ELR (cell line): ENCODE data around the gene MAPRE2.

ENCODE experiments used
- DNase-seq: peaks from one replicate; pipeline ENCODE4 v3.0.0-alpha.2; 2015; ENCODE audit warnings: low read depth

MAPRE2 gene

DNA sequence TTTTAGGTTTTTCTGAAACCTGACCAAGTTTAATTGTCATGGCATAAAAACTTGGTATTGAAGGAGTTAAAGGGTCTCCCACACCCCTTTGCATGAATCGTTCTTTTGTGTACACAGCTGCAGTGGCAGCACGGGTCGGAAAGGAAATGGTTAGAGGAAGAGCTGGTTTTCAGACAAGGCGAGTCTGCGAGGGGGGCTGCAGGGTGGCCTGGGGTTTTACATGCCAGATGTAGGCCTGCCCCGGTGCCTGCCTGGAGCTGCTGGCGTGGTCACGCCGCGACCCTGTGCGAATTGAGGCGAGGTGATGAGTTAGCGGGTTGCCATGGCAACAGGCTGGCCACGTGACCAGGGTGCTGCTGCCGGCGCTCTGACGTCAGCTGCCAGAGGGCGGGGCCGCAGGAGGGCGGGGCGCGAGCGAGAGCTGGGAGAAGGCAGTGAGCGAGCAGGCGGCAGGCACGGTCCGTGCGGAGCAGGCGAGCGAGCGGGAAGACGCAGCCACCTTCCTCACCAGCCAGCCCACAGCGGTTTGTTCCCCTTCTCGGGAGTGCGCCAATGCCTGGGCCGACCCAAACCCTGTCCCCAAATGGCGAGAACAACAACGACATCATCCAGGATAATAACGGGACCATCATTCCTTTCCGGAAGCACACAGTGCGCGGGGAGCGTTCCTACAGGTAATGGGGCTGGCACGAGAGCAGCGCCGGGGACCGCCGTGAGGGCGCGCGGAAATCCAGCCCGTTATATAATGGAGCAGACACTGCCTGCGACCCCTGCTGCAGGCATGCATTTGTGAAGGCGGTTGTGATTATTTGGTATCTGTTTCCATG, at the start of gene MAPRE2:
TSS of gene MAPRE2 (plus strand) at position 426 of the 827 bp plus-strand sequence. CDS start at position 553, 127 bp downstream.
- DNase-seq, result peak; percentile 97

DNA sequence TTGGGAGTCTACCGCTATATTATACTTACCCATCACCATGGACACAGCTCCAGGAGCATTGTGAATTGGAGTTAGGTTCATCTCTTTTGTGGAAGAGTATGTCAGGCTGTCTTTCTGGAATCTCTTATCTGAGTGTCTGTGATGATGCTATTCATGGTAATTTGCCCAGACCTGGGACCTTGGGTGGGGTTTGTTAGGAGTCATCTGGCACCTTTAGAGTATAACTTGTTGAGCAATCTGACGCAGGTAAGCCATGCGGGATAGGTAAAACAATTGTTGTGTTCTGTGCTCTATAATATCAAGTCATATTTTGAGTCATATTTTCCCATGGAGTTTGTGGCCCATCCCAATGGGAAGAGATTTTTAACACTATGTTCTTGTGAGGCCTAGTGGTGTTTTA, 49.7 kb upstream of the MAPRE2 start:
- no peak for DNase-seq

DNA sequence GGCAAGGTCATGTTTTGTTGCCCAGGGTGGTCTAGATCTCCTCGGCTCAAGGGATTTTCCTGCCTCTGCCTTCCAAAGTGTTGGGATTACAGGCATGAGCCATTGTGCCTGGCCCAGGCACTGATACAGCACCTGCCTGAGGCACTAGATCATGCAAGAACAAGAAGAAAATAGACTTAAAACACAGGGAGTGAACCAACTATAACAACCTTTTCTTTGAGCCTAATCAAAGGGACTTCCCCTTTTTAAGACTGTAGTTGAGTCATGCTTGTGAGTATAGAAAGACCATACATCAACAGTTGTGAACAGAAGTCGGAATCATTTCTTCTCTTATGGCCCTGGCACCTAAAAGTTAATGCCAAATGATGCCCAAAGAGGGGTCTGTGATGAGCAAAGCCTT, 47.9 kb upstream of the MAPRE2 start:
- no peak for DNase-seq

DNA sequence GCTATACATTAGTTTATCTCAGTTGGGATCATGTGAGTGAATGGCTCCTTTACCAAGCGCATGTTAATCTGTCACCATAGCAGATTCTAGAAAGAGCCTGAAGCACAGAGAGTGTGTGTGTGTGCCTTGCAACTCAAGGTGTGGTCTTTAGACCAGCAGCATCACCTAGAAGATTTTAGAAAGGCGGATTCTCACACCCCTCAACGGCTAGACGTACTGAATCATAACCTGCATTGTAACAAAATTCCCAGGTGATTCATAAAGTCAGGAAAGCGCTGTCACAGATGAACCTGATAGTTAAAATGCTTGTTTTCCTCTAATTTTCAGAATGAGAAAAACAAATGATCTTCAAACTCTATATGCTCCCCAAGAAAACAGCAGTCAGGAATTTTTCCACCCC, 45.5 kb upstream of the MAPRE2 start:
- no peak for DNase-seq

DNA sequence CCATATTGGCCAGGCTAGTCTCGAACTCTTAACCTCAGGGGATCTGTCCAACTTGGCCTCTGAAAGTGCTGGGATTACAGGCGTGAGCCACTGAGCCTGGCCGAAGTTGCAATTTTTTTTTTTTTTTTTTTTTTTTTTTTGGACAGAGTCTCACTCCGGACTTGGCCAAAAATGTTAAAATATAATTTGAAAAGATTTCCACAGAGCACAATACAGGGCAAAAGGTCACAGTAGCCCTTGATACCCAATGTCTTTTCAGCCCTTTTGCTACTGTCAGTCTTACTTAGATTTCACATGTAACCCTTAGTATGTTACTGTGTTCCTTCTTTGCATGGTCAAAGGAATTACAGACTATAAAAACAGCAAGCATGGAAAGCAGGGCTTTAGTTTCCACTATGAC, 42.6 kb upstream of the MAPRE2 start:
- no peak for DNase-seq

DNA sequence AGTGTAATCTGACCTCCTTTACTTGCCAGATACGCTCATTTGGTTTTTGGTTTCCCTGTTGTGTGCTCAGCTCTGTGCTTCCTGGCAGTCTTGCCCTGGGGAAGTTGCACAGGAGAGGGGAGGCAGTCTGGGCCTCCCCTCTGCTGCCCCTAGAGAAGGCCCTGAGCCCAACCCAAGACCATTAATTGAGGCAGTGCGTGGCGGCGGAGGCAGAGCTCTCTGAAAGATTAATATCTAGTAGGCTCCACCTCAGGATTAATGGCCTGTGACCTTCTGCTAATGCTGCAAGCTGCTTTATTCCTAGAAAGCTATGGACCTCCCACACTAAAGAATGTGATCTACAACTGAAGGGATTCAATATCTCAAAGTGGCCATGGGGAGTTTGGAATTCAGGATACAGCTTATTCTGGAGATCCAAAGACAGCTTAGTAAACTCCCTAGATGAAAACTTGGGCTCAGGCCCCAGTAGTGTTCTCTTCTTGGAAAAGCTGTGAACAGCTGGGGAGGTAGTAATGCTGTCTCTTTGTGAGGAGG, 41.4 kb upstream of the MAPRE2 start:
- no peak for DNase-seq

DNA sequence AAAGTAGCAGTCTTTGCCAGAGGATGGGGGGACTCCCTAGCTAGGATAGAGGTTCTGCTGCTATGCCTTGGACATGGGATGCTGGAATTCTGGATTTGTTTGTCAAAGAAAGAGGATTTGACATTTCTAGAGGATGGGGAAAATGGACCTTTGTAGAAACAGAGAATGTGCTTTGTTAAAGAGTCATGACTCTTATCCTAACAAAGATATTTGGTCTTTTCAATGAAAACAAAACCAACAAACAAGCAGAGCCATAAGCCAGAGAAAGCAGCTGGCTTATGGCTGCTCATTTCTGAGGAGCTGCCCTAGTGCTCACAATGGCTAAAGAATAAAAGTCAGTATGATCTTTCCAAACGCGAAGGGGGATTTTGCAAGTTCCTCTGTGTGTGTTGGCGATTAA, 40.8 kb upstream of the MAPRE2 start:
- no peak for DNase-seq

DNA sequence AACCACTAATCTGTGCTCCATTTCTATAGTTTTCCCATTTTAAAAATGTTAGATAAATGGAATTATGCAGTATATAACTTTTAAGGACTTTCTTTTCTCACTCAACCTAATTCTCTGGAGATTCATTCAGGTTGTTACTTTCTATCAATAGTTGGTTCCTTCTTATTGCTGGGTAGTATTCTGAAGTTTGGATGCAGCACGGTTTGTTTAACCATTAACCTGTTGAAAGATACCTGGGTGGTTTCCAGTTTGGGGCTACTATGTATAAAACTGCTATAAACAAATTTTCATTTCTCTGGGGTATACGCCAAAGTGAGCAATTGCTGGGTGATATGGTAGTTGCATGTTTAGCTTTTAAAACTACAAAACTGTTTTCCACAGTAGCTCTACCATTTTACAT, 39.1 kb upstream of the MAPRE2 start:
- DNase-seq, result no peak

DNA sequence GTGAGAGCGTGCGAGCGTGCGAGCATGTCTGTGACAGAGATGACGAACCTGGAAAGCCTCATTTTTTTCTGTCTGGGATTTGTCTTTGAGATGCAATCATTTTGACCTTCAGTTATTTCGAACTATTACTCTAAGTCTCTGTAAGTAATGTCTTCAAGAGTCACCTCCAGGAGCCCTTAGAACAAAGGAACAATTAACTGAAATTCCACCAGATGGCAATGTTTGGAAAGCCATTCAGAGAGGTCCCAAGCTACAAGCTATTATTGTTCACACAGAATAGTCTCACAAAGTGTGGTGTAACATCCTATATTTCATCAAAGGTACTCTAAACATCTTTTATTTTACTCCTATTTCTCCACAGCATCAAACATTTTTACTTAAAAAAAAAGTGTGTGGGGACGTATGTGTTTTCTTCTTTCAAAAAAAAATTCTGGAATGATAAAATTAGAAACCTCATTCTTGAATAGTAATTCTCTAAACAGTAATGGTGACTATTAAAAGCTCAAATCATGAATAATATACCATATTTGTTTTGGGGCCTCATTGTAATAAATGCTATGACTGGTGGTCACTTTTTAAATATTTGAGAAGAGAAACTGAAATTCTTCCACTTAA, 35.1 kb upstream of the MAPRE2 start:
- peak; percentile 75 for DNase-seq

DNA sequence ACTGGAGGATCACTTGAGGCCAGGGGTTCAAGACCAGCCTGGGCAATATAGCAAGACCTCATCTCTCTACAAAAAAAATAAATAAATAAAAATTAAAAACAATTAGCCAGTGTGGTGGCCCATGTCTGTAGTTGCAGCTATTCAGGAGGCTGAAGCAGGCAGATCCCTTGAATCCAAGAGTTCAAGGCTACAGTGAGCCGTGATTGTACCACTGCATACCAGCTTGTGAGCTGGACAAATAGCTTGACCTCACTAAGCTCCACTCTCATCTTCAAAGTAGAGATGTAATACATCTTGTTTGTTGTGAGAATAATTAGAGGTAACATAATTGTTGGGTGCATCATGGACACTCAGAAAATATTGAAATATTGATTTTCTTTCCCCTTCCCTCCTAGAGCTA, 31.1 kb upstream of the MAPRE2 start:
- no peak for DNase-seq

DNA sequence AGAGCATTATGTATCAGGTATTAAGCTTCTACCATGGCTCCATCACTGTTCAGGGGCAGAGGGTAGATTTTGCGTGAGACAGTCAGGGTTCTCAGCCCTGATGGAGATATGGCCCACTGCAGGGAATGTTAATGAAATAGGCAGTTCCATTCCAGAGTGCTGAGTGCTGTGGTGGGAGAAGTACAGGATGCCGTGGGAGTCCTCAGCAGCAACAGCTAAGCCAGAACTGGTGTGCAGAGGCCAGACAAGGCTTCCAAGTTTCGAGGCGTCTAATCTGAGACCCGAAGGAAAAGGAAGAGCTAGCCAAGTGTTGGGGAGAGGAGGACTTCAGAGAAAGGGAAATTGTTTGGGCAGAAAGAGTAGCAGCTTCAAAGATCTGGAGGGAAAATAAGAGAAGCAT, 30.2 kb upstream of the MAPRE2 start:
- no peak for DNase-seq

DNA sequence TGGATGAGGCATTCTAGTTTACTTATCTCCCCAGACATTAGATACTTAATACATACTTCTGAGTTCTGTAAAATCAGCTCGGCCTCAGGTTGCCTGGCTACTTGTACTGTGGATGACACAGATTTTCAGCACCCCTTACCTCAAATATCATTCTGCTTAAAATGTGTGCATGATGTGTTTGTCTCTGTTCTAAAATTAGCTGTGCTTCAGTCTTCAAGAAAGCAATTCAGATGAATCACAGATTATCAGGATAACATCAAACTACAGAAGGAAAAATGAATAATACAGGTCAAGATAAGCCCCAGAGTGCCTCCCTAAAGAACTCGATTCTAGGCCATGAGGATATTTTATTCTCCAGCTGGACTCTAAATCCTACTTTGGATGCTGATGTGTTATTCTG, 21.3 kb upstream of the MAPRE2 start:
- peak; percentile 24 for DNase-seq

DNA sequence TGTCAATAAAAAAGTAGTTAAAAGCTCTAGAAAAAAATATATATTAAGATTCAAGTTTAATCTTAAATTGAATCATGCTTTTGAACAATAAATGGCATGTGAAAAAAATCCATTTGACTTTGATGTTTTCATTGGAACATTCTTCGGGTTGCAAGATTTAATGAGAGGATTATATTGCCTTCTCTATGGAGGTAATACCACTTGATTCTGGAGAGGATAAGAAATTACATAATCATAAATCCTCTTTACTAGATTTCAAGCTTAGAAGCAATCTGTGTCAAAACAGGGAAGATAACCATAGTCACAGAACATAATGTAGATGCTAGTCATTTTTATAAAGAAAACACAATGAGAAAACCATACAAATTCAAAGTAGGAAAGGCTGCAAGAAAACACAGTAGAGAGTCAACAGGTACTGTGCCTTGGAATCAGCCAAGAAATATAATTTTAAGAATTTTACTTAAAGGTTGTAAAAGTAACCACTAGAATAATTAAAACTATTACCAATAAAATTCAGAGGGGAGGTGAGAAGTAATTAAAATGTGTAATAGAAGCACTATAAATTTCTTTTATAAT, 18.7 kb upstream of the MAPRE2 start:
- no peak for DNase-seq

DNA sequence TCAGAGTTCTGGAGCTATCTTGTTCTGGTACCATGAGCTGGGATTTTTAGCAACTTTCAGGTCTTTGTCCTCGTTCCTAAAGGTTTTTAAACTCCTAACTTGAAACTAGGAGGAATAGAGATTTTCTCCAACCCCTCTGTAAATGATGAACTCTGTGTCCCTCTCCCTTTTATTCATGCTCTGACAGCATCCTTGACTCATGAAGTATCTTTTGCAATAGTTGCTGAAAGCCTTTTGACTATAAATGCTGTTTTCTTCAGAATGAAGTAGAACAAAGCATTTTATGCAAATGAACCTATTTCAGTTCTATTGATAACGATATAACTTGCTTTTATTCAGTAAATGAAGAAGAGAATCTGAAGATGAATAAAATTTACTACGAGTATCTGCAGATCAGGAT, 17.0 kb upstream of the MAPRE2 start:
- no peak for DNase-seq

DNA sequence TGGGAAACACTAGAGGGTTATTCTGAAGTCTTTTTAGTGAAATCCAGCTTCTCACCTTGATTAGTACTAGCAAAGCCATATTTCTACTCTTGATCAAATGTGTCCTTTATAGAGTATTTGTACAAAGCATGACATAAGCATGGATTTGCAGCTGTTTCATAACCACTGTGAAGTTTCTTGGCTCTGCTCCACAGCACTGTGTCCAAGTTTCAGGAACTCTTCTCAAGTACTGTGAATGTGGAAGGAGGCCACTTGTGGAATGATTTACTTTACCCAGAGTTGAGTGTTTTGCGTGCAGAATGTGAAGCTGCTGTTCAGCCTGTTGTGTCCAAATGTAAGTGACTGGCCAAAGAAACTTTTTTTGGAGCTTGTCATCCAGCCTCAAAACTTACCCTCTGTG, 16.2 kb upstream of the MAPRE2 start:
- no peak for DNase-seq

DNA sequence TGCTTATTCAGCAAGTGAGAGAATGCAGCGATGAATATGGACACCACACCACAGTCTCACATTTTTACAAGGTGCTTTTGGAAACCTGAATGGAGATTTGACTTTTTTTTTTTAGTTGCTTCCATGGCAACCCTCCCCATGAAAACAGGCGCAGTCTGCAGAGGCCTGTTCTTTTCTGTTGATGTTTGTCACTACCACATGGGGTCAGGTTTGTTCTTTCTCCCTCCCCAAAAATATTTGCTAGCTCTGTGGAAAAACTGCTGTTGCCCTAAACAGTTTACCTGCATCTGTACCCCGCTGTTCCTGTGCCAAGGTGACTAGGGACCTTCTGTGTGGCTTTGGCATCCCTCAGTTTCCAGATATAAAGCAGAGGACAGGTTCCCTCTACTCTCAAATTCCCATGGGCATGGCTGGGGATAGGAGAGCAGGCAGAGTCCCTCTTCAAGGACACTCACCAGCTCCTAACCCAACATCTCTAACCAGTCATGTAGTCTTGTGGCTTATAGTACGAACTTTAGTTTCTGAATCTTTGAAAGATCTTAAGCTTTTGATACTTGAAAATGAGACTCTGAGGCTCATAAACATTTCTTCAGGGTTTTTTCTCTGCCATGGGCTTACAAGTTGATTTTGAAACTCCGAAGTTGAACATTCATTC, 14.7 kb upstream of the MAPRE2 start:
- DNase-seq, result no peak

DNA sequence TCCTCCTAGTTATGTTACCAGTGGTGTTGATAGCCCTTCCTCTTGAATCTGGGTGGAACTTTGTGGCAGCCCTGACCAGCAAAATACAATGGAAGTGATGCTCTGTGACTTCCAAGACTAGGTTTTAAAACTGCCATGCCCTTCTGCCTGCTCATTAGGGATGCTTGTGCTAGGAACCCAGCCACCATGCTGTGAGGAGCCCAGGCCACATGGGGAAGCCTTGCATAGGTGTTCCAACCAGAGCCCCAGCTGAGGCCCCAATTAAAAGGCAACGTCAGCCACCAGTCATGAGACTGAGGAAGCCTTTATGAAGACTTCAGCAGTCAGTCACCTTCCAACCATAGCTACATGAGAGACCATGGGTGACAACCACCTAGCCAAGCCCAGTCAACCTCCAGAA, 14.0 kb upstream of the MAPRE2 start:
- no peak for DNase-seq

DNA sequence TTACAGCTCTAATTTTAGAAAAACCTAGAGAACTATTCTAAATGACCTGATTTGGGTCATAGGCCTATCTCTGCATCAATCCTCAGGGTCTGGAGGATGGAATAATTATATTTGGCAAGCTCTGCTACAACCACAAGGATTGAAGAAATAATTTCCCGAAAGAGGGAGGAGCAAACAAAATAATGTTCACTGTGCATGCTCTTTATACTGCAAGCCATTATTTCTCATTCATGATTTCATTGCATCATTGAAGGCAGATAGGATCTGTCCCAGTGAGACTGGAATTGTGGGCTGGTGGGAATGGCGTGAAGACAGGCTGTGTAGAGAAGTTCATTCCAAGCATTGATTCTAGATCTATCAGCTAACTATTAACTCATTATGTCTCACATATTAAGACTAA, 12.7 kb upstream of the MAPRE2 start:
- DNase-seq, result no peak

DNA sequence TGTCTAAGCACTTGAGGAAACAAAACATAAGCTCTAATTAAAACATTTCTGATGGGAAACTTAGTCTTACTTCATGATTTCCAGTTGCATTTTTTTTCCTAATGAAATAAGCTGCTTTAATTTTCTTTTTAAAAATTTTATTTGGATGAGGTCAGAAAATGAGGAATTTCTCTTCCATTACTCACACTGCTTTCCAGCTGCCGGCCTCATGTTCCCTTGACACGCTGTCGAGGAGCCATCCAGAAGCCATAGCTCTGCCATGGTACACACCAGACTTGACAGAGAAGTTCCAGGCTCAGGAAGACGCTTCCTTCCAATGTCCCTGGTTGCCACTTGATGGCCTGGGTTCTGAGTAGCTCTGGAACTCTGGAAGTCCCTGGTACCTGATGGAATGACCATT, 12.1 kb upstream of the MAPRE2 start:
- DNase-seq, result peak; percentile 83

DNA sequence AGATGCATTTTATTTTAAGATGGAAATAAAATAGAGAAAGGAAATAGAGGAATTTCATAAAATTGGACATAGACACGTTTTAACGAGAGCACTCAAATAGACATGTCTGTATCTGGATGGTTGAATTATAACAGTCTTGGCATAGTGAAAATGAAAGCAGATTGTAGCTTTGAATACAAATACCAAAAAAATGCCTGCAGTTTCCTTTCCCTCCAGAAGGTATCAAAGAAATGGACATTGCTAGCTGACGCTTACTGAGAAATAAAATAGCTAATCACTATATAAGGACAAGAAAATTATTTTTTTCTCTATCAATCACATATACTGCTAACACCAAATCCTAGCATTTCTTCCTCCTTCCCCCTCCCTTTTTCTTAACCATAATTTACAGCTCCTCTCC, 11.4 kb upstream of the MAPRE2 start:
- peak; percentile 44 for DNase-seq

DNA sequence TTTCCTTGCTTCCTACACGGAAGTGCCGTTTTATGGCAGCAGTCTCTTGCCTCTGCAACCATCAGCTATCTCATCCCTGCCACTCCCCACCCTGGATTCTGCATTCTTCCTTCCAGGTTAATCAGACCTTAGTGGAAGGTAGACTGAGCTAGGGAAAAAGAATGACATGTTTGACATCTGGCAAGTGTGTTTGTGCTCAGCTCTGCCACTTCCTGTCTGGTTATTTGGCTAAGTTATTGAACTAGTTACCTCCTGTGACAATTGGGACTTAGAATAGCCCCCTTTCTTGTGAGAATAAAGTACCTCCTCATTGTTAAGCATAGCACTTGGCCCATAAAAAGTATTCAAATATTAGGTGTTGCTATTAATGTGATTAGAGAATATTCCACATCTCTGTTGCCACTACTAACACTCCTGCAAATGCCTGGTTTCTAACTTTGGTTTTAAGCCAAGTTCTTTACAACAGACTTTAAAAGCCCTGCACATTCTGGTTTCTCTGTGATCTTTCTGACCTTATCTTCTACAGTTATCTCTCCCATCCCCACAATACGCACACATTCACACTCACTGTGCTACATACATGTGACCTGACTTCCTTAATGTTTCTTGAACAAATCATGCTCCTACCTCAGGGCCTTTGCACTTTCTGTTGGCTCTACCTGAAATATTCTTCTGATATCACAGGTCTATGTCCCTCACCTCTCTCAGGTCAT, 10.8 kb upstream of the MAPRE2 start:
- no peak for DNase-seq

DNA sequence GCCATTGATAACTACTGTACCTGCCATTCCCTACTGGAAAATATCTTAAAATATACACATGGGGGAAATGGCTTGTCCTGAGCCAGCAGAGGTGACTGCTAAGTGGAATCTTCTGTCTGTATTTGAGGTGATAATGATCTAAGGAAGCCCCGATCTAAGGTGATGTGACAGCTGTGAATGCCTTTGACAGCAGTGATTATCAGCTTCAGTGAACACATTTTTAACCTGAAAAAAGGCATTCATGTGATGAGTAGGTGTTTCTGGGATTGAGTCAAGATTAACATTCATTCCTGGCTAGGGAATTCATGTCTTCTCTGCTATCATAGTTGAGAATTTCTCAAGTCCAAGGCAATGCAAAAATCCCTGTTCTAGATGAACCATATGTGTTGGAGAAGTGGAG, 9.1 kb upstream of the MAPRE2 start:
- no peak for DNase-seq
